HG03378 (cell line): Measurements from ENCODE around the gene CNIH1.
"Not testable (repeated sequence)": the region's sequence is repeated elsewhere in the genome, so short reads cannot be mapped to it uniquely, and the experiment has no call there.

ENCODE experiments used
- ATAC-seq: cut with Tn5 transposase; IDR thresholded peaks from one replicate; pipeline ENCODE4 v1.9.1; 2021; ENCODE audit warnings: mild to moderate bottlenecking, moderate library complexity; ENCODE audit not compliant: unreplicated experiment

CNIH1 gene

GRCh38 chr14:54435500-54435981, 5.6 kb downstream of the CNIH1 start:
- peak; percentile 72 for ATAC-seq

GRCh38 chr14:54428527-54428926, 12.6 kb downstream of the CNIH1 start:
- no peak for ATAC-seq

- no peak for ATAC-seq
These were observed 13.3 kb downstream of the CNIH1 start for GRCh38 chr14:54427871-54428270.

GRCh38 chr14:54425537-54426274, 15.5 kb downstream of the CNIH1 start:
- ATAC-seq, result no peak

- ATAC-seq, result no peak
These were observed 16.1 kb downstream of the CNIH1 start for GRCh38 chr14:54425068-54425467.

GRCh38 chr14:54424479-54424901, 16.7 kb downstream of the CNIH1 start:
- ATAC-seq, result no peak

GRCh38 chr14:54423991-54424390, 17.2 kb downstream of the CNIH1 start:
- no peak for ATAC-seq

- no peak for ATAC-seq
These were observed 20.6 kb downstream of the CNIH1 start for GRCh38 chr14:54420478-54421142.

- ATAC-seq, result no peak
These were observed 29.8 kb downstream of the CNIH1 start for GRCh38 chr14:54411371-54411770.

GRCh38 chr14:54410215-54410614, 31.0 kb downstream of the CNIH1 start:
- no peak for ATAC-seq

- not testable (repeated sequence) for ATAC-seq
These were observed 37.7 kb downstream of the CNIH1 start for GRCh38 chr14:54403401-54404005.

GRCh38 chr14:54399560-54399959, 41.6 kb downstream of the CNIH1 start:
- ATAC-seq, result no peak

GRCh38 chr14:54396493-54397335, 44.5 kb downstream of the CNIH1 start, which contains the start of gene CDKN3:
Gene CDKN3 (plus strand): TSS chr14:54397007. CDS start chr14:54397069, 62 bp downstream.
- peak; percentile 97 for ATAC-seq

- ATAC-seq, result no peak
These were observed 45.0 kb downstream of the CNIH1 start for GRCh38 chr14:54396183-54396492.

- no peak for ATAC-seq
These were observed 45.5 kb downstream of the CNIH1 start for GRCh38 chr14:54395716-54396115.

GRCh38 chr14:54395284-54395683, 45.9 kb downstream of the CNIH1 start:
- no peak for ATAC-seq

- ATAC-seq, result no peak
These were observed 46.6 kb downstream of the CNIH1 start for GRCh38 chr14:54394596-54394995.

- not testable (repeated sequence) for ATAC-seq
These were observed 47.9 kb downstream of the CNIH1 start for GRCh38 chr14:54392986-54393884.

- ATAC-seq, result no peak
These were observed 48.9 kb downstream of the CNIH1 start for GRCh38 chr14:54392131-54392859.
